GM18502 (cell line): ENCODE measurements around the gene ZNF70.

Experiments used
- ATAC-seq: cut with Tn5 transposase; IDR thresholded peaks from one replicate; pipeline ENCODE4 v1.9.1; 2021; ENCODE audit warnings: mild to moderate bottlenecking; ENCODE audit not compliant: unreplicated experiment, poor library complexity

The ZNF70 gene

GRCh38 chr22:23722724-23723123, 28.2 kb downstream of the ZNF70 start:
- ATAC-seq, result no peak

DNA sequence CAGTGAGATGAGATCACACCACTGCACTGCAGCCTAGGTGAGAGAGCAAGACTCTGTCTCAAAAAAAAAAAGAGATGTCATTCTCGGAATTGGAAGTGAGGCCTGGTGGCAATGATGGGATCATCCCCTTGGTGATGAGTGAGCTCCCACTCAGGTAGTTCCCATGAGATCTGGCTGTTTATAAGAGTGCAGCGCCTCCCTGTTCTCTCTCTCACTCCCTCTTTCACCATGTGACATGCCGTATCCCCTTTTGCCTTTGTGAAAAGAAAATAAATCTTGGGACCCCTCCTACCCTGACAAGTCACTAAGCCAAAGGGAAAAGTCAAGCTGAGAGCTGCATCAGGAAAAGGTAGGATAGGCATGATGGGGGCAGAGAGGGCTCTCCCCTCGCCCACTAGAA, 28.8 kb downstream of the ZNF70 start:
- no peak for ATAC-seq

DNA sequence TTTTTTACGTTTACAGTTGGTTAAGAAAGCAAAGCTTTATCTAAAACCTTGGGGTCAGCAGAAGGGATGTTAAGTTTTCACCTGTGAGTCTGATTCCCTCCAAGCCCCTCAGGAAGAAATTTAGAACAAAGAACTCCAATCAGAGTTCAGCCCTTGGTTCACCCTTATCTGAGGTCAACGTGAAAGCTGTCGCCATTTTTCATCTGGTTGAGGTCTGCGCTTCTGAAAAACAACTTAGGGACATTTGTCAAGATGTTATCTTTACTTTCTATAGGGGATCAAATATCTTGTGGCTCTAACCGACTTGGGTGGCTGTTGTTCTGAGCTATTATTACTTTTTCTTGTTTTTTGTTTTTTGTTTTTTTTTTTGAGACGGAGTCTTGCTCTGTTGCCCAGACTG, 30.1 kb downstream of the ZNF70 start:
- no peak for ATAC-seq

DNA sequence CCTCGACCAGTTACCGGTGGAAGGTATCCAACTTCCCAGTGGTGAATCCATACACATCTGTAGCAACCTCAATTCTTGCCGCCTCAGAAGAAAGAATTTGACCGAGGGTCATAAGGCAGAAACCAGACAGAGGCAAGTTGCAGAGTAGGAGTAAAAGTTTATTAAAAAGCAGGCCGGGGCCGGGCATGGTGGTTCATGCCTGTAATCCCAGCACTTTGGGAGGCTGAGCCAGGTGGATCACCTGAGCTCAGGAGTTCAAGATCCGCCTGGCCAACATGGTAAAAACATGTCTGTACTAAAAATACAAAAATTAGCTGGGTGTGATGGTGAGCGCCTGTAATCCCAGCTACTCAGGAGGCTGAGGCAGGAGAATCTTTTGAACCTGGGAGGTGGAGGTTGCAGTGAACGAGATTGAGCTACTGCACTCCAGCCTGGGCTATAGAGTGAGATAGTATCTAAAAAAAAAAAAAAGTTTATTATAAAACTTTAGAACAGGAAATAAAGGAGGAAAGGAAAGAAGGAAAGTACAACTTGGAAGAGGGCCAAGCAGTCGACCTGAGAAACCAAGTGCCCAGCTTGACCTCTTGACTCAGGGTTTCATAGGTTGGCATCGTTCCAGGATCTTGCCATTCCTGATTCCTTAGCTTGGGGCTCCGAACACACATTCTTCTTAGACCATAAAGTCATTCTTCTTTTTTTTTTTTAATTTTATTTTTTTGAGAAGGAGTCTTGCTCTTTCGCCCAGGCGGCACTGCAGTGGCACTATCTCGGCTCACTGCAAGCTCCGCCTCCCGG, 32.3 kb downstream of the ZNF70 start:
- ATAC-seq, result no peak

DNA sequence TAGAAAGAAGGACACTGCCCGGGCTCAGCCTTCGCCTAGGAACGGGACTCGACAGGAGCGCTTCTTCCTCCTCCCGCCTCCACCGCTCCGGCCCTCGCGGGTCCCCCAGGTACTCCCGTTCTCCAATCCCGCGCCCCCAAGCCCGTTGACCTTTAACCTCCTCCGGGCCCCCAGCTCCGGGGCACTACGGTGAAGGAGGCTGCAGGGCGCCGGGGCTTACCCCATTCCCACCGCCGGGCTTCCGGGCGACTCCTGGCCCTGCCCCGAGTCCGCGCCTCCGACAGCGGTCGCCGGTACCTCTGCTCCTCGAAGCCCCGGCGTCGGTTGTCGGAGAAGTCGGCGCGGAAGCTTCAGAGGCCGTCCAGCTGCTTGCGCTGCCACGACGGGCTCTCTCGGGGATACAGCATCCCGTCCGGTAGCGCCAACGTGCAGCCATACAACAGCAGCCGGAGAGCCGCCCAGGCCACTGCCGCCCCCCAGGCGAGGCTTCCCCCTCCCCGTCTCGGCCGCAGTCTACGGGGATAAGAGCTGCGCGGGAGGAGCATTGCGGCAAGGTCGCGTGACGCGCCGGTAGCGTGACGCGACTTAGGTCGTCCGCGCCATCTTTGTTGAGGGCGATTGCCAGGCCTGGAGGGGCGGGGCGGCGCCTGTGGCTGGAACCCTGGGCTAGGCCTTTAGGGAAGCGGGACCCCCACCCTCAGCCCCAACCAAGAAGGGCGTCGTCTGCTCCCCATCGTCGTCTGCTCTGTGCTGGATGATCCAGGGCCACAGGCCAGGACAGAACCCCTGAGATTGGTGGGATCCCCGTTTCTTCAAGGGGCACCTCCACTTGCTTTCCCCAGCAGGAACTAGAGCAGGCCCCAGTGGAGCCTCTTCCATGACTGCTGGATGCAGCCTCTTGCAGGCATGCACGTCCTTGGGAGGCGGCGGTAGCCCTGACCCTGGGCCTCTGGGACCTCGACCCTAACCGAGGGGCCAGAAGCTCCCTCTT, 33.8 kb downstream of the ZNF70 start:
- peak; percentile 83 for ATAC-seq

GRCh38 chr22:23715806-23716375, 35.0 kb downstream of the ZNF70 start:
- ATAC-seq, result no peak

- ATAC-seq, result no peak
Observed at GRCh38 chr22:23714596-23715578, 36.0 kb downstream of the ZNF70 start.

- ATAC-seq, result no peak
Observed at GRCh38 chr22:23713696-23714595, 37.0 kb downstream of the ZNF70 start.

- ATAC-seq, result no peak
Observed at GRCh38 chr22:23712256-23712655, 38.7 kb downstream of the ZNF70 start.

- no peak for ATAC-seq
Observed at GRCh38 chr22:23709107-23709506, 41.8 kb downstream of the ZNF70 start.

DNA sequence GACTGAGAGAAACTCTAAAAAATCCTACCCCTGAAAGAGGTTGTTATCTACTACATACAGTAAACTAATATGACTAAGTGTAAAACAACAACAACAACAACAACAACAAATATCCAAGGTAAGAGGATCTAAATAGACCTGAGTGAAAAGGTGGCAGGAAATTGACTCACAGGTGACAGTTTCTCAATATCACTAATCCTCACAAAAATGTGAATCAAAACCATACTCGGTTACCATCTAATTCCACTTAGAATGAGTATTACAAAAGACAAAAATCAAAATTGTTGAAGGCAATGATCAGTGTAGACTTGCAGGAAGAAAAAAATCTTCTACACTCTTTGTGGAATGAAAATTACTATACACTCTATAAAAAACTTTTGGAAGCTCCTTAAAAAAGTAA, 42.6 kb downstream of the ZNF70 start:
- ATAC-seq, result no peak

DNA sequence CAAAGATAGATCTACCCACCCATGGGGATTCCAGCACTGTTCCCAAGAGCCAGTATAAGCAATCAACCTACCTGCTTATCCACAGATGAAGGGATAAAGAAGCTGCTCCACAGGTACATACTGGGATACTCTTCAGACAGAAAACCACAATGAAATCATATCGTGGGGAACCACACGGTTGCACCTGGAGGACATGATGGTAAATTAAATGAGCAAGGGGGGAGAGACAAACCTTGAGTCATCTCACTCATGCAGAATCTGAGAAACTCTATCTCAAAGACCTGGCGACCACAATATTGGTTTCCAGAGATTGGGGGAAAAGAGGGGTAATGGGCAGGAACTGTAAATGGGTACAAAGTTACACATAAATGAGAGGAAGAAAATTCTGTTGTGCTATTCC, 45.6 kb downstream of the ZNF70 start:
- ATAC-seq, result no peak

DNA sequence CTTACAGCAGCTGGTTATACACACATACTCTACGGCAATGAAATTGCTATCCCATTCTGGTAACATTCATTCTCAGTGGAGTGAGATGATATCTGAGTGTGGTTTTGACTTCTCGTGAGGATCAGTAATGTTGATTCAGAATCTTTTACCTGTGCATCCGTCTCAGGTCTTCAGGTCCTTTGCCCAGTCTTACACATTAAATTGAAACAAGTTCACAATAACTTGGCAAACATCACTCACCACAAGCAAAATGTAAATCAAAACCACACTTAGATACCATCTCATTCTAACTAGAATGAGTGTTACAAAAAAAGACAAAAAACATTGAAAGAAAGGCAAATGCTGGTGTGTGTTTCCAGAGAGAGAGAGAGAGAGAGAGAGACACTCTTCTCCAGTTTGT, 46.1 kb downstream of the ZNF70 start:
- no peak for ATAC-seq

DNA sequence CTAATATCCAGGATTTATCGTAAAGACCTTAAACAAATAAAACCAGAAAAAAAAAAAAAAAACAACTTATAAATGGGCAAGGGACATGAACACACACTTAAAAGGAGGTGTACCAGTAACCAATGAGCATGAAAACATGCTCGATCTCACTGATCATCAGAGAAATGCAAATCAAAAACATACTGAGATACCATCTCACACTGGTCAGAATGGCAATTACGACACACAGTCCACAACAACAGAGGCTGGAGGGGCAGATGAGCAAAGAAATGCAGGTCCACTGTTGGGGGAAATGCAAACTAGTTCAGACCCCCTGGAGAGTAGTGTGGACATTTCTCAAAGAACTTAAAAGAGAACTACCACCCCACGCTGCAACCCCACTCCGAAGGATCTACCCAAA, 46.9 kb downstream of the ZNF70 start:
- ATAC-seq, result no peak

GRCh38 chr22:23700706-23701105, 50.2 kb downstream of the ZNF70 start:
- no peak for ATAC-seq

- ATAC-seq, result no peak
Observed at GRCh38 chr22:23698673-23699235, 52.2 kb downstream of the ZNF70 start.

GRCh38 chr22:23698094-23698493, 52.8 kb downstream of the ZNF70 start:
- no peak for ATAC-seq
